GM18867 (cell line): ENCODE measurements around the gene SLC41A3.
"Not testable (repeated sequence)": the region's sequence is repeated elsewhere in the genome, so short reads cannot be mapped to it uniquely, and the experiment has no call there.

Experiments
- ATAC-seq: cut with Tn5 transposase; IDR thresholded peaks from one replicate; pipeline ENCODE4 v1.9.1; 2021; ENCODE audit warnings: mild to moderate bottlenecking, moderate library complexity; ENCODE audit not compliant: unreplicated experiment

SLC41A3 gene

DNA sequence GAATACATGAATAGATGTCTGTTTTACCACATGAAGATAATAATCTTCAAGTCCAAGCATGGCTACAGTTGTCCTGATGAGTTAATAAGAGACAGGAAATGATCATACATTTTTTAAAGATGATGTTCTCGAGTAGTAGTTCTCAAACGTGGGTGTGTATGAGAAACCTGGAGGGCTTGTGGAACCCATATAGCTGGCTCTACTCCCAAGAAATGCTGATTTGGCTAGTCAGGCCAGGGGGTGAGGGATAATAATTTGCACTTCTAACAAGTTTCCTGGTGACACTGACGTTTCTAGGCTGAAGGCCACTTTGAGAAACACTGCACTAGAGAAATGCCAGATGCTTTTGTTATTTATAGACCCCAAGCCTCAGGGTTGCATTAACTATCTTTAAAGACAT, 78.0 kb downstream of the SLC41A3 start:
- ATAC-seq, result no peak

DNA sequence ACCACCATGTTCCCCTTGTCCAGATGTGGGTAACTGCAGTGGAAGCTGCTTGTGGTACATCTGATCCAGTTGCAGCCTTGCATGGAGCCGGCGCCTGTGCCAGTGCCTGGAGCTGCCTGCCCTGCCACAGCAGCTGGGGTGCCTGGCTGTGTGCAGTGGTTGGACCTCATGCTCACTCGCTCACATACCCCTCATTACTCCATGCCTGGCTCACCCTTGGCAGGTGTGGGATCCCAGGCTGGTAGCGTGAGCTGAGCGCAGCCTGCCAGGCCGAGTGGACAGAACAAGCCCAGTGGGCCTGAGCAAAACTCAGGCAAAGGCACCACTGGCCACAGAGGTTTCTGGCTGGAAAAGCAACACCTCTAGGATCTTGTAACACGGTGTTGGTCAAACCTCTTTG, 79.2 kb downstream of the SLC41A3 start:
- no peak for ATAC-seq

DNA sequence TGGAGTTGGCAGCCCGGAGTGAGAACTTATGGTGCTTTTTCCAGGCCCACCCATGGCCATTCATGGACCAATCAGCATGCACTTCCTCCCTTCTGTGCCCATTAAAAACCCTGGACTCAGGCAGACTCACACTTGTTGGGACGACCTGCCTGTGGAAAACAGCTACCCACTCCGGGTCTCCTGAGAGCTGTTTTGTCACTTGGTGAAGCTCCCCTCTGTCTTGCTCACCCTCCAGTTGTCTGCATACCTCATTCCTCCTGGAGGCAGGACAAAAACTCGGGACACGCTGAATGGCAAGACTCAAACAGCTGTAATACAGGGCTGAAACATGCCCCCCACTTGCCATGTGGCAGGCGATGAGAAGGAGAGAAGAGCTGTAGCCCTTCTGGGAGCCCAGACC, 79.7 kb downstream of the SLC41A3 start:
- ATAC-seq, result no peak

DNA sequence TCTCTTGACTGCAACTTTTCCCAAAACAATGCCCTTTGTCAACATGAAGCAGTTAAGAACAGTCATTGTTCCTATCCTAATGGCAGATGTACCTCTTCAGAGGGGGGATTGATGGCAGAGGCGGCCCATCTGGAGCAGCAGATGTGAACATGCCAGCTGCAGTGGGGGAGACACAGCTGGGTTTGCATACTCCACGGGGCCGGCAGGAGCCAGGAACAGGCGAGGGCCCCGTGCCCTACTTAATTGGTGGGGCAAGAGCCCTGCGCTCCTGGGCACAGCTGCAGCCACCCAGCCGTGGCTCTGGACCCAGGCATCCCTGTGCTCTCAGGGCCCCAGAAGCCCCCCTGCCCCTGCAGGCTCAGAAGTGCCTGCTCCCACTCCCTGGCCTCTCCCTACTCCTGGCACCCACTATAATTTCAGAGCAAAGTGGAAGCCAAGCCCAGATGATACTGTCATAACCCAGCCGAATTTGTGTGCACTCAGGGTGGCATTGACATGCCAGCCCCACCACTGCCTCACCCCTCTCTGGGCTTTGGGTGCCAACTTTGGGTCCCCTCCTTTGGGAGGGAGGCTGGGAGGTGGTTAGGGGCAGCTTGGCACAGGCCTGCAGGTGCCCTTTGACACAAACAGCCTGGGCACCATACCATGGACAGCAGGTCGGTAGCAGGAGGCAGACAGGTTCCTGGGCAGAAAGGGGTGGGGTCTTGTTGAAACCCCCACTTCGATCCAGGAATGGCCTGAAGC, 80.3 kb downstream of the SLC41A3 start:
- no peak for ATAC-seq

DNA sequence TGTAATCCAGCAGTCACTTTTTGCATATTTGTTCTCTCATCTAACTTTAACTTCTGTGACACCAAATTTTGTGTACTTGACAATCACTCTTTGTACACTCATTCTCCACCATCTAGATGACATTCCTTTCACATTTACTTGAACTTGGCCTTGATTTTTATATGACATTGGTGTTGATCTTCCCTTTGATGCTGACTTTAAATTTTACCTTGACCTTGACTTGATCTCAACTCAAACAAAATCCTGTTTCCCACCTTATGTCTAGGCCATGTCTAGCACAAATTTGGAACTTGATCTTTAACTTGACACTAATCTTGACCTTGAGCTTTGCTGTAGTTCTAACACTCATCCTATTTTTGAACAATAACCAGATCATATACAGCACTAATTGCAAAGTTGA, 81.7 kb downstream of the SLC41A3 start:
- no peak for ATAC-seq

DNA sequence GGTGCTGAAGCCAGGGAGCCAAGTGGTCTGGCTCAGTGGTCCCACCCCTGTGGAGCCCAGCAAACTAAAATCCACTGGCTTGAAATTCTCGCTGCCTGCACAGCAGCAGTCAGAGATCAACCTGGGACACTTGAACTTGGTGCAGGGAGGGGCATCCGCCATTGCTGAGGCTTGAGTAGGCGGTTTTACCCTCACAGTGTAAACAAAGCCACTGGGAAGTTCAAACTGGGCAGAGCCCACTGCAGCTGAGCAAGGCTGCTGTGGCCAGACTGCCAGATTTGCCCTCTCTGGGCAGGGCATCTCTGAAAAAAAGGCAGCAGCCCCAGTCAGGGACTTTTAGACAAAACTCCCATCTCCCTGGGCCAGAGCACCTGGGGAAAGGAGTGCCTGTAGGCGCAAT, 87.2 kb downstream of the SLC41A3 start:
- not testable (repeated sequence) for ATAC-seq

DNA sequence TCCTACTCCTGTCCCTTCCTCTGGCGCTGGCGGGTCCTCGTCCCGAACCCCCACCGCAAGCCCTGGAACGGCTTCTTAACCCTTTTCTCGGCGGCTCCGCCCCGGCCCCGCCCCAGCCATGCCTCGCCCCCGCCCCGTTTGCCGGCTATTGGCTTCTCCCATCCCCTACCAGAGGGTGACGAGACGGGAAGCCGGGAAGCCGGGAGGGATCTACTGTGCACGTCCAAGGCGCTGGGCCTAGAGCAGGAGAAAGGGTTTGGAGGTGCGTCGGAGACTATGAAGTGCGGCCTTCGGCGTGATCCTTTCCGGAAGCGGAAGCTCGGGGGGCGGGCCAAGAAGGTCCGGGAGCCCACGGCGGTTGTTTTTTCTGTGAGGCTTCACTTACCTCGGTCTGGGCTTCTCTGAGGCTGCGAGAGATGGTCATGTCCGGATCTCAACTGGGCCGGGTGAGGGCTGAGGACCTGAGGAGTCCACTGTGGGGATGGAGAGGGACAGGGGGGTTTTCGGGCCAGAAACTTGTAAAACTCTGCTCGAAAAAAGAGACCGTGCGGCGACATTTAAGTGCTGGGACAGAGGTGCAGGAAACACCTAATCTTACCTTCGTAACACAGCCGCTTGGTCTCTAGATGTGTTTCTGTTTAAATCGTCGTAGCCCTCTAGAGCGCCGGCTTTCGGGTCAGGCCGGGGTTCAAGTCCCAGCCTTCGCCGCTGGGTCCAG, 93.5 kb downstream of the SLC41A3 start:
- peak; percentile 96 for ATAC-seq

DNA sequence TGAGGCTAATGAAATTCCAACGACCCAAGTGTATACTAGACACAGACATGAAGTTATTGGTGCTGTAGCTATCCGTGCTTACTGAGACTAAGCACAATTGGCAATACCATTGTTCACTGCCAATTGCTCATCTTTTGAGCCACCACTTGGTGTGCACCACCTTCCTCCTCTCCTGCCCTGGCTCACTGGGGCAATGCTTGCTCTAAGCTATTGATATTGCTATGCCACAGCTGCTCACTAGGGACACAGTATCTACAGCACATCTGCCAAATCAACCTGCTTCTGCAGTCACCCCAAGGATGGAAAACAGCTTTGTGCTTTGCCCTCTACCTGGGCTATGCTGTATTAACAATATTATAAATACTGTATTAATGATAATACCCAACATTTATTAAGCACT, 99.0 kb downstream of the SLC41A3 start:
- not testable (repeated sequence) for ATAC-seq

DNA sequence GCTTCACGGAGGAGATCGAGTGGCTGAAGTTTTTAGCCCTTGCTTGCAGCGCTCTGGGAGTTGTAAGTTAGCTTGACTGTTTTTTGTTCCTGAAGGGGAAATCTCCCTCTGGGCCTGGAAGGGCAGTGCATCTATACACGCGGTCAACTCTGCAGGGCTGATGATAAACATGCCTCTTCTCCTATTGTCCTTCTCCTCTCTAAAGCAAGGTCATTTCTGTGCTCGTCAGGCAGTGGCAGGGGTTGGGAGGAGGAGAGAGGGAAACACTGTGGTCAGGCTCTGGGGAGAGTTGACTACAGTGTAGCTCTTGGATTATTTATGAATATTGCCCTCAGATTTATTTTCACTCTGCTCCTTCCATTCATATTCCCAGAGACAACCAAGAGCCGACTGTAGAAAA, 106.8 kb downstream of the SLC41A3 start:
- not testable (repeated sequence) for ATAC-seq

DNA sequence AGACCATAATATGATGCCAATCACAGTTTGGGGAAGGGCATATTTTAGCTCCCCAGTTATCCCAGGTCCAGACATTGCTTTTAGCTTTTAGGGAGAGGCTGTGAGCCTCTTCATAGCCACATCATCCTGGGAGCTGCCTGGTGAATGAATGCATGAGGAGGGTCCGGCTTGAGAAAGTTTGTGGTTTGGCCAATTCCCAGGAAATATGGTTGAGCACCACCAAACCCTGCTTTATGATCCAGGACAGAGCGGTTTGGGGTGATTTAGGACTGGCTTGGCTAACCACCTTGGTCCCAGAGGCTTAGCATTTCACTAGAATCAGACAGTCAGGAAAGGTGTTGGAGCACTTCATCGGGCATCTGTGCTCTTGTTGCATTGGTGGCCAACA, 107.9 kb downstream of the SLC41A3 start:
- not testable (repeated sequence) for ATAC-seq

DNA sequence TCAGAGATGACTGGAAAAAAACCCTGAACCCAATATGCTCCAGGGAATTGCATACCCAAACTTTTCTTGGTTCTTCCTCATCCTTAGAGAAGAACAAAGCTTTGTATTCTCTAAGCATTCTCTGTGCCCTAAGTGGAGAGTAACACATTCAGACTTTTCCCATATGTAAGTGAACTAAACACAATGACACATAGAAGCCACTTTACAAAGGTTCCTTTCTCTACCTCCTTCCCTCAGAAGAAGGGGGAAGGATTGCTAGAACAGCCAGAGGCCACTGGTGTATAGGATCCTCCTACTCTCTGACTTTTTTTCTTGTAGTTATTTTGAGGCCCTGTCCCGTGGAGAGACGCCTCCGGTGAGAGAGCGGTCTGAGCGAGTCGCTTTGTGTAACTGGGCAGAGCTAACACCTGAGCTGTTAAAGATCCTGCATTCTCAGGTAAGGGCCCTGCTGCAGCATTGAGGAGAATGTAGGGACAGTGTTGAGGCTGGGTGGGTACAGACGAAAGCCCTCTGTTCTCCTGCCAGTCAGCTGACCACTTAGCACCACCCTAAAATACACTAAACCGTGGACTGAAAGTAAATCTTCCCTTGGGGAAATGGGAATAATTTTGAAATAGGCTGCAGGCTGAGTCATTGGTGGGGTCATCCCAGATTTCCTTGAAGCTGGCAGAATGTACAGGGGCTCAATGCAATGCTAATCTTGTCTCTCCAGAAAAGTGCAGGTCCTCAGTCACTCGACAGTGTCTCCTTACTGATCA, 108.5 kb downstream of the SLC41A3 start:
- not testable (repeated sequence) for ATAC-seq

DNA sequence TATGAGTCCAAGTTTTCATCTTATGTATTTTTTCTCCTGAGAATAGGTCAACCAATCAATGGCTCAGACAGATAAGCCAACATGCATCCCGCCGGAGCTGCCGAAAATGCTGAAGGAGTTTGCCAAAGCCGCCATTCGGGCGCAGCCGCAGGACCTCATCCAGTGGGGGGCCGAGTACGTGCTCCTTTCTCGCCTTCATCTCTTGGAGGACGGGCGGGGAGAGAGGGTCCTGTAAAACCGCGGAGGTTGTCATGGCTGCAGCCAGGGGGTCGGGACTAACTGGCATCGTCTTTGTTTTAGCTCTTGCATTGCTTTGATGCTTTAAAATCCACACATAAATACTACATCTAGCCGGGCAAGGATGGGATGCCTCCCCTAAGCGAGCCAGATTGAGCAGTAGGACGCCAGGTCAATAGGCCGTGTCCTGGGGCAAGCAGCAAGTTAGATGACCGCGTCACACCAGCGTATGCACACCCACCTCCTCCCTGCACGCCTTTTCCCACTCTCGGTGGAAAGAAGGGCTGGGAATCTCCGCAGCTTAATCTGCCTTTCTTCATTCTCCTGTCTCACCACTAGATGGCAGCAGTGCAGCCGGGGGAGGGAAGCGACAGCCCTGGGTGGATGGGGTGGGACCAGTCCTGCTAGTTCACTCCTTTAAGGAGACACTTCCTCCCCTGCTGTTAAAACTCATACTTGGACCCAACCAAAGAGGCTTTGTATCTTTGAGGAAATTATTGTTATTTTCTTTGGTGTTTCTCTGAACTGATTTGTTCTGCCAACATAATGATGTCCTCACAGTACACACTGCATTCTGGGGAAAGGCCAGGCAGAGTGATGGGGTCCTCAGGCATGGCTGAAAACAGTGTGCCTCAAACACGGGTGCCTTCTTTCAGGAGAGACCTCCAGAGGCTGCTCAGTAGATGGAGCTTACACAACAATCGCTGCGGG, 111.7 kb downstream of the SLC41A3 start:
- ATAC-seq, result peak; percentile 49

DNA sequence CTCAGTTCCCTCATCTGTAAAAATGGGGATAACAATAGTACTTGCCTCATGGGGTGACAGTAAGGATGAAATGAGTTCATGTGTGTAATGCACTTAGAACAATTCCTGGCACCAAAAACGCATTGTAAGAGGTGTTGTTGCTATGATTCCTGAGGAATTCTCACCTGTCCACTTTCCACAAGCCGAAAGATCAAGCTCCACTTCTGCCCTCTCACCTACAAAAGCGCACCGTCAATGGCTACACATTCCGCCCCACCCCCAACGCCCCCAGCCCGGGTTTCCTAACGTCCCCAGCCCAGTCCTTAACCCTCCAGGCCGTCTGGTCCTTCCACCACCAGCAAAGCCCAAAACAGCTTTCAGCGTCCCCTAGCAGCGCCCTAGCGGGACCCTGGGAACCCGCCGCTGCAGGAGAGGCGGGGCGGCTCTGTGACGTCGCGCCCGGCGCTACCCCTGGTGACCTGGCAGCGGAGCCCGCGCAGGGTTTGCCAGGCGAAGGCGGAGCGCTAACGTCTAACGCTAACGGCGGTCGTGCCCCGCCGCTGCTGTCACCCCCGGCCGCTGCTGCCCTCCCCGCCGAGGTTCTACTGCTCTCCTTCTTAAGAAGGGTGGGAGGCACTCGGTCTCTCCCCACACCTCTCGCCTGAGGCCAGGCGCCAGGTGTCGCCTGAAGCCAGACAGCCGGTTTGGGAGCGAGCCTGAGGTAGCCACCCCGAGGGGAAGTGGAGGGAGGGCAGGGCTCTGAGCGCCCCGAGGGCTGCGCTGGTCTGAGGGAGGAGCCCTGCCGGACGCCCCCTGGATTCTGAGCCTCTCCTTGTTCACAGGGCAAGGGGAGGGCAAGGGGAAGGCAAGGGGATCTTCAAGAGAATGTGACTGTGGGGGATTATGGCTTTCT, 115.0 kb downstream of the SLC41A3 start, which contains the start of gene ROPN1B:
ROPN1B (plus strand) TSS at position 478 of the 892 bp plus-strand sequence. CDS start 2,877 bp downstream, outside the sequence.
- peak; percentile 68 for ATAC-seq

DNA sequence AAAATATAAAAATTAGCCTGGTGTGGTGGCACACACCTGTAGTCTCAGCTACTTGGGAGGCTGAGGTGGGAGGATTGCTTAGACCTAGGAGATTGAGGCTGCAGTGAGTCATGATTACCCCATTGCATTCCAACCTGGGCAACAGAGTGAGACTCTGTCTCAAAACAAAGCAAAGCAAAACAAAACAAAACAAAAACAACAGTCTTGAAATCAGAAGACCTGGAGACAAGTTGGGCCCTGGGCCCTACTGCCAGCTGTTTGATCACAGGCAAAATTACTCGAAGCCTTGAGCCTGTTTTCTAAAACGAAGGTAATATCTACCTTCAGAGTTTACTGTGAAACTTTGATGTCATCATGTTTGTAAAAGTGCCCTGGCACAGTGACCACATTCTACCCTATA, 115.8 kb downstream of the SLC41A3 start:
- ATAC-seq, result not testable (repeated sequence)

DNA sequence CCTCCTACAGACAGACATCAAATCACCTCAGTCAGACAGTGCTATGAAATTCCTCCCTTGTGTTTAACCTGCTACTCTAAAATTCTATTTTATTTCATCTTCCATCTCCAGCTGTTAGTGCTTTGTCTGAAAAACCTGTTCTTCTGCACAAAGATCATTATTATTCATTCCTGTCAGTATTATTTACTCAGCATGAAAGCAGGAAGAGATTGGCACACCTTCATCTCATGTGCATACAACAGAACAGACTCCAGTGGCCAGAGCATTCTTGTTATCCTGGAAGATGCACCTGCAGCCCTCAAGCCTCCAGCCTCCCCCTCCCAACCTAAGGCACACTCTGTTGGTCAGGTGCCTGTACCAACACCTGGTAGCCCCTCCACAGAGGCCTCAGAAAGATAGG, 116.8 kb downstream of the SLC41A3 start:
- no peak for ATAC-seq

DNA sequence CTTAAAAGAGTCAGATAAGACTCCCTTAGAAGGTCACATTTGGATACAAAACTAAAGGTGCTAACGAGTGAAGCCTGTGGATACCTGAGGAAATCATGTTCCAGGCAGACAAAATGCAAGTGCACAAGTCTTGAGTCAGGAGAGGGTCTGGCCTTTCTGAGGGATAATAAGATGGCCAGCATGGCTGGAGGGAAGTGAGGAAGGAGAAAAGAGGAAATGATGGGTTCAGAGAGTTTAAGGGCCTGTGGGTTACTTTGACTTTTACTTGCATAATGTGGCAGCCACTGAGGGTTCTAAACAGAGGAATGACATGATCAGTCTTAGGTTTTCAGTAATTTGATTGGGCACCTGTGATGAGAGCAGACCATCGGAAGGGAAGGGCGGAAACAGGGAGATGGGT, 118.4 kb downstream of the SLC41A3 start:
- no peak for ATAC-seq

DNA sequence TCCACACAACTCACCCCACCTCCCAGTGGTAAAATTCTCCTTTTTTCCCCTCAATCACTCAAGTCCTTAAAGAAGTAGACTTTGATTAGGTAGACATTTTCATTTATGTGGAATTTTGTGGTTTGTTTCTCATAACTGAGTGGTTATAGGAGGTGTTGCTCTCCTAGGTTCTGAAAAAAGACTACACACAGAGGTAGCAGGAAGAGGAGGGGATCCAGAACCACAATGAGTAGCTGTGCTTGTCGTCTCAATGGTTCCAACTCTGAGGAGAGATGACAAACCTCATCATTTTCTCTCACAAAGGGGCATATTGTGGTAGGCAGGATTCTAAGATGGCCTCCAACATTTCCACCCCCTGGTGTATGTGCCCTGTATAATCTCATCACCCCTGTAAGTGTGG, 120.1 kb downstream of the SLC41A3 start:
- not testable (repeated sequence) for ATAC-seq

DNA sequence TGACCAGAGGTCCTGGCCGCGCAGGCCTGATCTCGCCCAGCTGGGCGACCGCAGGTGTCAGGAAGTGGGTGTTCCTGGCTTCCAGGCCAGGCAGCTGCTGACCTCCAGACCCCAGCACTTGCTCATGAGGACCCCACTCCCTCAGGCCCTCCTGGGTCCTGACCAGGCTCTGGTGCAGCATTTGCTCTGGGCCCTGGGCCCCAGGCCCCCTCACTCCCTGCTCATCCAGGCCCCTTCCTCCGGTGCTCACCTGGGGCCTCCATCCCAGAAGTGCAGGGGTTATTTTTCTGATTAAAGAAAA, 122.7 kb downstream of the SLC41A3 start:
- ATAC-seq, result no peak

DNA sequence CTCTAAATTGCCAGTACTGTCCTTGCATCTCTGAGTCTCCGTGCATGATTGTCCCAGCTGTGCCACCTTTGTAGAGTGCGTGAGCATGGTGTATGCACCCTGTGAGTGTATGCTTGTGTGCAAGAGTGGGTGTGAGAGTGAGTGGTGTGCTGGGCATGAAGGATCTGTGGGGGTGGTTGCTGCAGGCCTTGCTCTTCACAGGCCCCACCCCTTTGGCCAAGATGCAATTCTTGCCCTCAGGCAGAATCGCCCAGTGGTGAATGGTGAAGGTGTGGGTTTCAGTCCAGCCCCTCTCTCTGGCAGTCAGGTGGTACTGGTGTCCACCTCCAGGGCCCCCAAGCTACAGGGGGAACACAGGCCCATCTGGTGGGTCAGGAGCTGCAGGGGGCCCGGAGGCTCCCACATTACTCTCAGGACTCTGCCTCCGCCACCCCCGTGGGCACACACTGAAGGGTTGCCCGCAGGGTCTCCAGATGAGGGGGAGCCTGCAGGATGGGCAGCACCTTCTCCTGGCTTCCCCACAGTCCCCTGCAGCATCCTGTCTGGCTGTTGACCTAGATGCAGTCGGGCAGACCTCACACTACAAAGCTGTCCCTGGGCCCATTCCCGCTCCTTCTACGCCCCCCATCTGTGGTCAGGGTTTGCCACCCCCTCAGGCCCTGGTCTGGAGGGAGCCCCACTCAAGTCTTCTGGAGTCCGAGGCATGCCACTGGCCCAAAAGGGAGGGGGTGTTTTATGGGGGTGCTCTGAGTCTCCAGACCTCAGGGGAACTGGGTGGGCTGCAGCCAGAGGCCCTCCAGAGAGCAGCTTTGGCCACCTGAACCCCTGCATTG, 123.3 kb downstream of the SLC41A3 start:
- no peak for ATAC-seq
